ENCODE data around the gene NUDT8.
A peak's percentile ranks its signal among the peaks of the same experiment; 100 is the strongest.
"Not testable (repeated sequence)": the region's sequence is repeated elsewhere in the genome, so short reads cannot be mapped to it uniquely, and the experiment has no call there.

NUDT8 gene

DNA sequence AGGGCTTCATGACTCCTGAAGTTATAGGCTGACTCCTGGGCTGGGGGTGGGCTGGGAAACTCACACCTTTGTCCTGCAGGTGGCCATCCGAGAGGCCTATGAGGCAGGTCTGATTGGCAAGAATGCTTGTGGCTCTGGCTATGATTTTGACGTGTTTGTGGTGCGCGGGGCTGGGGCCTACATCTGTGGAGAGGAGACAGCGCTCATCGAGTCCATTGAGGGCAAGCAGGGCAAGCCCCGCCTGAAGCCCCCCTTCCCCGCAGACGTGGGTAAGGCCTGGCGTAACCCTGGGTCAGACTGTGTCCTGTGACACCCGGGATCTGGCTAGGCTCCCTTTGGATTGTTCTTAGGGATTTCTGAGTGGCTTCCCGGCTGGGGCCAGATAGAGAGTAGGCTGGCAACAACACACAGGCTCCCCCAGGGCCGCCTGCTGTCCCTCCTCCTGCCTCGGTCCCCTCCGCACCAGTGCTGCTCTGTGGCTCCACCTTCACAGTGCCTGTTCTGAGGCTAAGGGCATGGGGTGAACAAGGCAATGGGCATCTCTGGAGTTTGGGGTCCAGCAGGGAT lies 19.4 kb downstream of the NUDT8 start:
- no peak for DNase-seq

DNA sequence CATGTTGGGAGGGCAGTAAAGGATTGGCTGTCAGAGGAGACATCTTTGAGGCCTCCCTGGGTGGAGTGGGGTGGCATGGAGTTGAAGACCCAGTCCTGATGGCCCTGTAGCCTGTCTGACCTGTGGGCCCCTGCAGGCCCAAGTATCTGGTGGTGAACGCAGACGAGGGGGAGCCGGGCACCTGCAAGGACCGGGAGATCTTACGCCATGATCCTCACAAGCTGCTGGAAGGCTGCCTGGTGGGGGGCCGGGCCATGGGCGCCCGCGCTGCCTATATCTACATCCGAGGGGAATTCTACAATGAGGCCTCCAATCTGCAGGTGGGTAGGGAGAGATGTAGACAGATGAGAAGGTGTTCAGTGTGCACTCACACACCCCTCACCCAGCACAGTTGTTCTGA lies 20.4 kb downstream of the NUDT8 start:
- DNase-seq: no peak

DNA sequence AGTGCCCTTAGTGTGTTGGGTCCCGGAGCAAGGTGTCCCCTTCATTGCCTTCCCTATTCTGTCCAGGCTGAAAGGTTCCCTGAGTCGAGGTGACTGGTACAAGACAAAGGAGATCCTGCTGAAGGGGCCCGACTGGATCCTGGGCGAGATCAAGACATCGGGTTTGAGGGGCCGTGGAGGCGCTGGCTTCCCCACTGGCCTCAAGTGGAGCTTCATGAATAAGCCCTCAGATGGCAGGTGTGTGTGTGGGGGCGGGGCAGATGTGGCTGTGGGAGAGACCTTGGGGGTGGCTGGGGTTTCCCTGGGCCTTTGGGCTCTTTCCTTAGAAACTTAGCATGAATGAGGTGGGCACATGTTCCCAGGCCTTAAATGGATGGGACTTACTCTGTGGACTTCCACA lies 21.3 kb downstream of the NUDT8 start:
- DNase-seq: no peak

DNA sequence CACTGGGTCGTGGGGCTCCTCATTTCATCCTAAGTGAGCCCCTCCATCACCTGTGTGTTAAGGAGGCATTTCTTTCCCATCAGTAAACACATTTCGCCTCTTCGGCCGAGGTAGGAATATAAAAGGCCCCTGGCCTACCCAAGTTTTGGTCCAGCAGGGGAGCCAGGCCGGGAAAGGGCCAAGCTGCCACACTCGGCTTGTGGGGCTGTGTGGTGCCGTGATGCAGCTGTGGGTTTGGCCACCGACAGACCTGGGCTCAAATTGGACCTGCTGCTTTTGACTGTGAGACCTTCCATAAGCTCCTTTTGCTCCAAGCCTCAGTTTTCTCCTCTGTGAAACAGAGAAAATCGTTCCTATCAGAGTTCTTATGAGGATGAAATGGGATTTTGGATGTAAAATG lies 22.2 kb downstream of the NUDT8 start:
- DNase-seq: no peak

DNA sequence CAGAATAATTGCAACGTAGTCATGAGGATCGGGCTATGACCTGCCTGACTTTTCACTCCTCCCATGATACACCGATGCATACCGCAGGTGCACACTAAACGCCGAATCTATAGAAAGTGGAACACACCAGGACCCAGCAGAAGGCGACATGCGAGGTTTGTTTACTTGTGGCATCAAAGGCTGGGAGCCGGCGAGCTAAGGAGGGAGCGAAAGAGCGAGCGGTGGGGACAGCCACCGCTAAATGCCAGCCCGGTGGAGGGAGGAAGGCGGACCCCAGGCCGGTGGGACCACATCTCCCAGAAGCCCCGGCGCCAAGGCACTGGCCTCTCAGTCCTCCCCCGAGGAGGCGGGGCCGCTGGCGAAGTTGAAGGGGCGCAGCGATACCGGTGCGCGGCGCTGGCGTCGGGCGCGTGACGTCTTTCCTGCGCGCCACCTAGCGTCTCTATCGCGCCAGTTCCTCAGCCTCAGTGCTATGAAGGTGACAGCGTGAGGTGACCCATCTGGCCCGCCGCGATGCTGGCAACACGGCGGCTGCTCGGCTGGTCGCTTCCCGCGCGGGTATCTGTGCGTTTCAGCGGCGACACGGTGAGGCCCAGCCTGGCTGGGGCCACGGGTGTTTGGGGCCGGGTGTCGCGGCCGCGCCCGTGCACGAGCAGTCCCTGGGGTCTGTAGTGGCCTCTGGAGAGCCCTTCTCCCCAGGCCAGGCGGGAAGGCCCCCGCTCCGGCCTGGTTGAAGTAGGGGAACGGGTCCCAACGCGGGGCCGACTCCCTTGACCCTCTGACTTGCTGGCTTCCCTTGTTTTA lies 23.0 kb downstream of the NUDT8 start, which contains the start of gene NDUFV1:
Gene NDUFV1, plus strand, starts transcription at position 445 of the 804 bp plus-strand sequence. Its CDS starts 69 bp downstream, at position 514.
- DNase-seq: peak; percentile 53

DNA sequence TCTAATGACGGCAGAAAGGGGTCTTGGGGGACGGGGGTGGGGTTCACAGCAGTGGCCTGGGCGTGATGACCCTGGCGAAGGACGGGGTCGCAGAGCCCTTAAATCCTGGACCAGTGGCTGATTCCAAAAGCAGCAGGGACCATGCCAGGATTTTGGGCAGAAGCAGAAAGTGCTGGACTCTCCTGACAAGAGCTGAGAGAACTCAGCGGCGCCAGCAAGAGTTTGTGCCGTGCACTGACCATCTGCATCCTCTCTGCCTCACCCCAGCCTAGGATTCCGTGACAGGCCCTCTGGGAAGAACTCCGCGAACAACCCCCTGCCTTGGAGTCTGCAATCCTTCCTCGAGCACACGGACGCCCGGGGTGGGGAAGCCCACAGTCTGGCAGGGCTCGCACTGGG lies 23.6 kb downstream of the NUDT8 start:
- no peak for DNase-seq

DNA sequence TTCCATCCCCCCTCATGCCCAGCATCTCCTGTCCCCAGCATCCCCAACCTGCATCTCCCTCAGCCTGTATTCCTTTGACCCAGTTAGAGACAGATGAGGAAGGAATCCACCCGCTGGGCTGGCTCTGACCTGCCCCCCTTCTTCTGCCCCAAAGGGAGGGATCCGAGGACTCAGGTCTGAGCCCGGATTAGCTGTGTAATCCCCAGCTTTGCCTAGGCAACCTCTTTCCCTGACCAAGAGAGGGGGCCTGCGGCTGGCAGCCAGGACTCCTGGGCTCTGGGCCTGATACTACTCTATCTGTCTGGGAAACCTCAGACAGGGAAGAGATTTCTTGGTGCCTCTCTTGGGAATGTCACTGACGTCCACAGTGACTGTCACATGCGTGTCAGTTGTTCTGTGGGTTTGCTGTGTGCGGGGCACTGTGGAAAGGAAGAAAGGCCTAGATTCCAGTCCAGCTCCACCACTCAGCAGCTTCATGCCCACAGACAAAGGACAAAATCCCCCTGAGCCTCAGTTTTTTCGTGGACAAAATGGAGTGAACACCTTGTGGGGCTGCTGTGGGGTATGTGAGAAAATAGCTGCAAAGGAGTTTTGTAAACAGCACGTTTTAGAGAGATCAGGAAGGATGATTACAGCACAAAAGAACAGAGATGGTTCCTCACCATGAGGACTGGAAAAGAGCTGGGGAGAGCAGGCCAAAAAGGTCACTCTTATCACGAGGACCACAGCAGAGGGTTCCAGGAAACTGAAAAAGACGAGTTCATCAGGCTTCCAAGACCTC lies 24.3 kb downstream of the NUDT8 start:
- peak; percentile 46 for DNase-seq

DNA sequence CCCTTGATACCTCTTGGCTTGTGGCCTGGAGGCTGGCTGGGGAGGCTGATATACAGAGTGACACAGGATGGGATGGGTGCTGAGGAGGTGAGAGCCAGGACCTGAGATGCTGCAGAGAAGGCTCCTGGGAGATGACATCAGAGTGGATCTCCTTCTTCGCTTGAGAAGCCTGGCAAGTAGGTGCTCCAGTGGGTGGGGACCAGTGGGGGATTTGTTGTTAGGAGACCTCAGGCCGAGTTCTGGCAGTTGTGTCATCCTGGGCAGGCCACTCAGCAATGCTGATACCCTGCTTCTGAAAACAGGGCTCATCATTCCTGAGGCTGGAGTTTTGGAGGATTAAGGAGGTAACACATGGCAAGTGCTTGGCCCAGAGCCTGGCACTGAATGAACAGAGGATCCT lies 24.9 kb downstream of the NUDT8 start:
- peak; percentile 46 for DNase-seq

DNA sequence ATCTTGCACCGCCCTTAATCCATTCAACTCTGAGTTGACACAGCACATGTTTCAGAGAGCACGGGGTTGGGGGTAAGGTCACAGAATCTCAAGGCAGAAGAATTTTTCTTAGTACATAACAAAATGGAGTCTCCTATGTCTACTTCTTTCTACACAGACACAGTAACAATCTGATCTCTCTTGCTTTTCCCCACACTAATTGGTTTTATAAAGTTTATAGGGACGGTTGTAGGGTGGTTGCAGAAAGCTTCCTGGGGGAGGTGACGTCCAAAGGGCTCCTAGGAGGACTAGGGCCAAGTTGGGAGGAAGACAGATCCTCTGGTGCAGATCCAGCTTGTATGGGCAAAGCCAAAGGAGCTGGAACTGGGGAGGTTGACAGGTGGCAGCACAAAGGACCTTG lies 25.6 kb downstream of the NUDT8 start:
- not testable (repeated sequence) for DNase-seq

DNA sequence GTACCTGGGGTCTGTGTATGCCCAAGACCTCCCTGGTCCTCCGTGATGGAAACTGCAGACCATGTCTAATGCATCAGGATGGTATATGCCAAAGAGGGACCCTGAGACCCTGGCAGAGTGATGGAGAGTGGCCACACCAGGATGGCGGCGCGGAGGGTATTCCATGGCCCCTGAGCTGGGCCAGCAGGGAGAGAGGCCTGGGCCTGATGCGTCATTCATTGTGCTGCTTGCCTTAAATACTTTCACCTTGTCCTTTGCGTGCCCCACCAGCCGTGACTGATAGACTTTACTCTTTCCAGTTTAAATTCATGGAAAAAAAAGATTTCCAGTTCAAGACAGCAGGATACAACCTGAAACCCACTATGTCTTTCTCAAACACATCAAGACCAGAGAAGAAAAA lies 28.6 kb downstream of the NUDT8 start:
- no peak for DNase-seq

DNA sequence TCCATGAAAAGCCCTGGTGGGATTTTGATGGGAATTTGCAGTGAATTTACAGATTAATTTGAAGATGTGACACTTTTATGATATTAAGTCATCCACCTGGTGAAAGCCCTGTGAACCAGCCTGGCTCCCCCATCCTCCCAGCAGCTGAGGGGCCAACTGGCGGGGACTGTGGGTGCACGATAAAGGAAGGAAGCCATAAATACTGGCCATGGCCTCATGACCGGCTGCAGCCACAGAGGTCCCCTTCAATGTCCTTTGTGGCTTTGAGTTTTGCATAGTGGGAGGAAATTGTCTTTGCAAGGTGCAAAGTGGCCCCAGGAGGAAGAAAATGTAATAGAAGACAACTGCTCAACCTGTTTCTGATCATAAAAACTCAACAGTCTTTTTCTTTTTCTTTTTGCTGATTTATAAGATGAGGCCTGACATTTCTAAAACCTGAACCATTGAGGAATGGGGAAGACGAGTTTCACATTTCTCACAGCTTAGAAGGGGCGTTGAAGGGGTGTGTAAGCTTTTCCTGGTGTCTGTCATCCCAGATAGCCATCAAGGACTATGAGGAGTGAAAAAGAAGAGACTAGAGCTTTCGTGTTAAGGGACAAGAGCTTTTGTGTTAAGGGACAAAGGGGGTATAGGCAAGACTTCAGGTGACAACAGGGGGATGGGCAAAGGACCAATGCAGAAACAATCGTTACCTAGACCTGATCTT lies 29.3 kb downstream of the NUDT8 start:
- DNase-seq: no peak

DNA sequence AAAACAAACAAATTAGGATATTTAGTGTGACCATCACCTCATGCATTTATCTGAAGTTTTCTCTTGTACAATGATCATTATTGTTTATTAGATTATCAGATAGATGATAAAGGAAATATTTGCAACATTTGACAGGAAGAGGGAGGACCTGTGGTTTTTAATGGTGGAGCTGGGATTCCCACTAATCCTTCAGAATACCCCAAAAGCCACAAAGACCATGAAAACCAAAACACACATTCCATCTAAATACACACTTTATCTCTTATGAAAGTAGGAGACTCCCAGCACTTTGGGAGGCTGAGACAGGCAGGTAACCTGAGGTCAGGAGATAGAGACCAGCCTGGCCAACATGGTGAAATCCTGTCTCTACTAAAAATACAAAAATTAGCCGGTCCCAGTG lies 30.6 kb downstream of the NUDT8 start:
- DNase-seq: no peak

DNA sequence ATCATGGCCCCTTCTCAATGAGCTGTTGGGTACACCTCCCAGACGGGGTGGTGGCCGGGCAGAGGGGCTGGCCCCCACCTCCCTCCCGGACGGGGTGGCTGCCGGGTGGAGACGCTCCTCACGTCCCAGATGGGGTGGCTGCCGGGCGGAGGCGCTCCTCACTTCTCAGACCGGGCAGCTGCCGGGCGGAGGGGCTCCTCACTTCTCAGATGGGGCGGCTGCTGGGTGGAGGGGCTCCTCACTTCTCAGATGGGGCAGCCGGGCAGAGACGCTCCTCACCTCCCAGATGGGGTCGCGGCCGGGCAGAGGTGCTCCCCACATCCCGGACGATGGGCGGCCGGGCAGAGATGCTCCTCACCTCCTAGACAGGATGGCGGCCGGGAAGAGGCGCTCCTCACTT lies 31.8 kb downstream of the NUDT8 start:
- not testable (repeated sequence) for DNase-seq

DNA sequence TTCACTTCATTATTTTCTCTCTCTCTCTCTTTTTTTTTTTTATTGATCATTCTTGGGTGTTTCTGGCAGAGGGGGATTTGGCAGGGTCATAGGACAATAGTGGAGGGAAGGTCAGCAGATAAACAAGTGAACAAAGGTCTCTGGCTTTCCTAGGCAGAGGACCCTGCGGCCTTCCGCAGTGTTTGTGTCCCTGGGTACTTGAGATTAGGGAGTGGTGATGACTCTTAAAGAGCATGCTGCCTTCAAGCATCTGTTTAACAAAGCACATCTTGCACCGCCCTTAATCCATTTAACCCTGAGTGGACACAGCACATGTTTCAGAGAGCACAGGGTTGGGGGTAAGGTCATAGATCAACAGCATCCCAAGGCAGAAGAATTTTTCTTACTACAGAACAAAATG lies 32.3 kb downstream of the NUDT8 start:
- DNase-seq: not testable (repeated sequence)

DNA sequence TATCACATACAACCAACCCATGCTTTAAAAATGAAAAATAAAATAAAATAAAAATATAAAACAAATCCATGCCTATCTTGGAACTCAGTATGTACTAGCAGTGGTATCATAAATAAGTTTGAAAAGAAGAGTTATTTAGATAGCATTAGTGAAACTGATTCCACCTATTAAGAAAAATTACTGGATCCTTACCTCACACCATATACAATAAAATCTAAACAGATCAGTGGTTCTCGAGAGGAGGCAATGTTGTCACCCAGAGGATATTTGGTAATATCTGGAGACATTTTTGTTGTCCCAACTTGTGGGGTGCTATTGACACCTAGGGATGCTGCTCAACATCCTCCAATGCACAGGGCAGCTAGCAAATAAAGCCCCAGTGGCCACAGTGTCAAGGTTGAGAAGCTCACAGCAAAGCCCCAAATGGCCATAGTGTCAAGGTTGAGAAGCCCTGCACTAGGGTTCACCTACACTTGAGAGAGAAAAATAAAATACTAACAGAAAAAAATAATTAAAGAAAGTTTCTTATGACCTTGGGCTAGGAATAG lies 32.9 kb downstream of the NUDT8 start:
- DNase-seq: no peak

DNA sequence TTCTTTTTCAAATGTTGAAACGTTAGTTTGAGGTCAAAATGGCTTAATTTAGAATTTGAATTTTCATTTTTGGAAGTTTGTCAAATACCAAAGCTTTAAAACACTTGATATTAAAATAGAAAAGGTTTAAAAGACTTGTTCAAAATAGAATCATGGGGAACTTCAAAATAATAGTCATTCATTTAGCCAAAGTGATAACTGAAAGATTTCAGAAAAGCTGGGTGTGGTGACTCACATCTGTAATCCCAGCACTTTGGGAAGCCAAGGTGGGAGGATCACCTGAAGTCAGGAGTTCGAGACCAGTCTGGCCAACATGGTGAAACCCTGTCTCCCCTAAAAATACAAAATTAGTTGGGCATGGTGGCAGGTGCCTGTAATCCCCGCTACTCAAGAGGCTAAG lies 35.3 kb downstream of the NUDT8 start:
- DNase-seq: no peak

DNA sequence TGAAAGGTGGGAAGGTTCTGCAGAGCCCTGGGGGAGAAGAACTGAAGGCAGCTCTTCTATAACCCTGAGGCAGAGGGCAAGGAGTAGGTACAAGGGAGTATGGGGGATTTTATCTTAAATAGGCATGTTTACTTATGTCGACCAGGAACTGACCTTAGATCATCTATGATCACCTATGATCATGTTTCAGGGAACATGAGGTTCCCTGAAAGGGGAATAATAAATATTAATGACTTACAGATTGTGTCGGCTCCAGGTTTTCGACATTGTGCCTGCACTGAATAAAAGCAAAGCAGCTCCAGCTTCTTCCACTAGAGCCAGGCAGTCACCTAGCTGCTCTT lies 36.2 kb downstream of the NUDT8 start:
- no peak for DNase-seq

DNA sequence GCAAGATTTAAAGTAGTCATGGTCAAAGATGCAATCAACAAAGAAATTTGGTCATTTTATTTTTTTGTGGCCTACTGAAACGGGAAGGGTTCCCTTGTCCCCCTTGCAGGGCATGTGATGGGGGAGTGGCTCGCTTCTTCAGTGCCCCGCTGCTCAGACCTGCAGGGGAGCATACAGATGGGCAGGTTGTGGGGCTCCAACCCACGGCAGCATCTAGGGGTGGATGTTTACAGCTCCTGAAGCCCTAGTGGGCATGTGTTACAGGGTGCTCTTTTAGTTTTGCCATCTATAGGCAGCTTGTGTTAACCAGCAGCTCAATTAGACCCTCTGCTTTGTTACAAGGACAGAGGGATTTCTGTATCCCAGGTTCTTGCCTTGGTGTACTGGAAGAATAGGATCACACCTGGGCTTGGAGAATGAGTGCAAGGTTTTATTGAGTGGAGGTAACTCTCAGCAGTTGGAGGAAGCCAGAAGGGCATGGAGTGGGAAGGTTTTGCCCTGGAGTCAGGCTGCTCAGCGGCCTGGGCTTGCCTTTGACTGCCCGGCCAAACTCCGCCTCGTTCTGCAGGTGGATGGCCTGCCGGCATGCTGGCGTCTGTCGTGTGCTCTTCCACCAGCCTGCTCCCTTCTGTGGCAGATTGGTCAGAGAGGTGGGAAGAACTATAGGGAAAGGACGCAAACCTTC lies 36.7 kb downstream of the NUDT8 start:
- DNase-seq: no peak

DNA sequence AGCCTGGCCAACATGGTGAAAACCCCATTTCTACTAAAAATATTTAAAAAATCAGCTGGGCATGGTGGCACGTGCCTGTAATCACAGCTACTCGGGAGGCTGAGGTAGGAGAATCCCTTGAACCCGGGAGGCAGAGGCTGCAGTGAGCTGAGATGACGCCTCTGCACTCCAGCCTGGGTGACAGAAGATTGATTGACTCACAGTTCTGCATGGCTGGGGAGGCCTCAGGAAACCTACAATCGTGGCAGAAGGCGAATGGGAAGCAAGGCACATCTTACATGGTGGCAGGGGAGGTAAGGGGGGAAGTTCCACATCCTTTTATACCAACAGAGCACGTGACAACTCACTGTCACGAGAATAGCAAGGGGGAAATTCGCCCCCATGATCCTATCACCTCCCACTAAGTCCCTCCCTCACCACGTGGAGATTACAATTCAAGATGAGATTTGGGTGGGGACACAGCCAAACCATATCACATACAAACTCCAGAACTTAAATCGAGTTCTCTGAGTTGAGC lies 40.8 kb downstream of the NUDT8 start:
- DNase-seq: not testable (repeated sequence)

DNA sequence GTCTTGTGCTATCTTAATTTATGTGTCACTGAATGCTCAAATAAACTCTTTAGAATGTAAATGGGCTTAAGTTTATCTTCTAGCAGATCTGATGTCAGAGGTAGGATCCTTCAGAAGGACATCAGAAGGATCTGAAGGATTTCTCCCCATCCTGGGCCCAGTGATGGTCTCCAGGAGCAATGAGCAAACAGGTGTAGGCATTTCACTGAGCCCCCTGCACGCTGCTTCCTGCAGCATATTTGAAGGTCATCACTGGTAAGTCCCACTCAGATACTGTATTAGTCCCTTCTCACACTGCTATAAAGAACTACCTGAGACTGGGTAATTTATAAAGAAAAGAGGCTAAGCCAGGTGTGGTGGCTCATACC lies 41.6 kb downstream of the NUDT8 start:
- DNase-seq: no peak

DNA sequence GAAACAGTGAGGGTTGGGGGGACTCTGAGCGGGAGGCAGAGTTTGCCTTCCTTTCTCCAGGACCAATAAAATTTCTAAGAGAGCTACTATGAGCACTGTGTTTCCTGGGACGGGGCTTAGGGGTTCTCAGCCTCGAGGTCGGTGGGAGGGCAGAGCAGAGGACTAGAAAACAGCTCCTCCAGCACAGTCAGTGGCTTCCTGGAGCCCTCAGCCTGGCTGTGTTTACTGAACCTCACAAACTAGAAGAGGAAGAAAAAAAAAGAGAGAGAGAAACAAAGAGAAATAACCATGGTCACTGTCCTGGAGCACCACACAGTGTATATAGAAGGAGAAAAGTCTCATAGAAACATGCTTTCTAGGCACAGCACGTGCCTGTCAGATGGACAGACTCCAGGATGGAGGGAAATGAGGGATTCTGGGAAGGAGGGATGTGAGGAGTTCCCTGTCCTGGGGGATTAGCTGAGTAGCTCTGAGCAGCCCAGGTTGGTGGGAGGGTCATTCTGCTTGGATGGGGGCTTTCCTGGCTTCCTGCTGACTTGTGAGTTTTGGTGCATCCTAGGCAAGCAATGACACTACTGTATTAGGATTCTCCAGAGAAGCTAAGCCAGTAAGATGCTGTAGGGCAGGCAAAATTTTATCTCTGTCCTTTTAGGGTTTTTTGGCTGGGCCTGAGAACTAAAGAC lies 43.0 kb downstream of the NUDT8 start:
- no peak for DNase-seq

DNA sequence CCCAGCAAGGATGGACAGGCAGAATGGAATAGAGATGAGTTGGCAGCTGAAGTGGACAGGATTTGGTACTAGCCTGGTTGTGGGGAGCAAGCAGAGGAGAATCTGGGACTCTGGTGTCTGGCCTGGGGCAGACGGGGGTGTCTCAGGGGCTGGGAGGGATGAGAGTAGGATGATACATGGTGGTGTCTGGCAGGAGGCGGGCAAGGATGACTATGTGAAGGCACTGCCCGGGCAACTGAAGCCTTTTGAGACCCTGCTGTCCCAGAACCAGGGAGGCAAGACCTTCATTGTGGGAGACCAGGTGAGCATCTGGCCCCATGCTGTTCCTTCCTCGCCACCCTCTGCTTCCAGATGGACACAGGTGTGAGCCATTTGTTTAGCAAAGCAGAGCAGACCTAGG lies 43.8 kb downstream of the NUDT8 start:
- DNase-seq: no peak

All from NCI-H524 treated with DMSO at 0.1 percent for 48 hours (cell line).